DMS114 treated with DMSO at 0.1 percent for 48 hours (cell line): ENCODE results near the gene TP53TG3E.
"Not testable (repeated sequence)": the region's sequence is repeated elsewhere in the genome, so short reads cannot be mapped to it uniquely, and the experiment has no call there.

Experiments
- DNase-seq: peaks from one replicate; lab custom pipeline; 2025; ENCODE audit not compliant: unreplicated experiment; lab: John Stamatoyannopoulos, UW

The TP53TG3E gene, protein sequence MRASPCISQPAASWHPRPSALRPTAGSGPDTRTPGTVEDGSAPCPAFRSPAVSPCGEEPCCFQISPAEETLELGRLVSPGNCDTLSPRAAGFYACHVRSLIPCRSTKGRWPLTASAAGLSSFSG

GRCh38 chr16:33304006-33304405, at the start of gene TP53TG3E:
Gene TP53TG3E, plus strand, starts transcription at chr16:33304306. Its CDS starts 68 bp downstream, at chr16:33304374.
- DNase-seq: not testable (repeated sequence)

DNA sequence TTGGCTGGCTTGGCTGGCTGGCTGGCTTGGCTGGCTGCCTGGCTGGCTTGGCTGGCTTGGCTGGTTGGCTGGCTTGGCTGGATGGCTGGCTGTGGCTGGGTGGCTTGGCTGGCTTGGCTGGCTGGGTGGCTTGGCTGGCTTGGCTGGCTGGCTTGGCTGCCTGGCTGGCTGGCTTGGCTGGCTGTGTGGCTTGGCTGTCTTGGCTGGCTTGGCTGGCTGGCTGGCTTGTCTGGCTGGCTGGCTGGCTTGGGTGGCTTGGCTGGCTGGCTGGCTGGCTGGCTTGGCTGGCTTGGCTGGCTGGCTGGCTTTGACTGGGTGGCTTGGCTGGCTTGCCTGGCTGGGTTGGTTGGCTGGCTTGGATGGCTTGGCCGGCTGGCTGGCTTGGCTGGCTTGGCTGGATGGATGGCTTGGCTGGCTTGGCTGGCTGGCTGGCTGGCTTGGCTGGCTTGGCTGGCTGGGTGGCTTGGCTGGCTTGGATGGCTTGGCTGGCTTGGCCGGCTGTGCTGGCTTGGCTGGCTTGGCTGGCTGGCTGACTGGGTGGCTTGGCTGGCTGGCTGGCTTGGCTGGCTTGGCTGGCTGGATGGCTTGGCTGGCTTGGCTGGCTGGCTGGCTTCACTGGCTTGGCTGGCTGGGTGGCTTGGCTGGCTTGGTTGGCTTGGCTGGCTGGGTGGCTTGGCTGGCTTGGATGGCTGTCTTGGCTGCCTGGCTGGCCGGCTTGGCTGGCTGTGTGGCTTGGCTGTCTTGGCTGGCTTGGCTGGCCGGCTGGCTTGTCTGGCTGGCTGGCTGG, 32.3 kb downstream of the TP53TG3E start:
- DNase-seq: not testable (repeated sequence)

DNA sequence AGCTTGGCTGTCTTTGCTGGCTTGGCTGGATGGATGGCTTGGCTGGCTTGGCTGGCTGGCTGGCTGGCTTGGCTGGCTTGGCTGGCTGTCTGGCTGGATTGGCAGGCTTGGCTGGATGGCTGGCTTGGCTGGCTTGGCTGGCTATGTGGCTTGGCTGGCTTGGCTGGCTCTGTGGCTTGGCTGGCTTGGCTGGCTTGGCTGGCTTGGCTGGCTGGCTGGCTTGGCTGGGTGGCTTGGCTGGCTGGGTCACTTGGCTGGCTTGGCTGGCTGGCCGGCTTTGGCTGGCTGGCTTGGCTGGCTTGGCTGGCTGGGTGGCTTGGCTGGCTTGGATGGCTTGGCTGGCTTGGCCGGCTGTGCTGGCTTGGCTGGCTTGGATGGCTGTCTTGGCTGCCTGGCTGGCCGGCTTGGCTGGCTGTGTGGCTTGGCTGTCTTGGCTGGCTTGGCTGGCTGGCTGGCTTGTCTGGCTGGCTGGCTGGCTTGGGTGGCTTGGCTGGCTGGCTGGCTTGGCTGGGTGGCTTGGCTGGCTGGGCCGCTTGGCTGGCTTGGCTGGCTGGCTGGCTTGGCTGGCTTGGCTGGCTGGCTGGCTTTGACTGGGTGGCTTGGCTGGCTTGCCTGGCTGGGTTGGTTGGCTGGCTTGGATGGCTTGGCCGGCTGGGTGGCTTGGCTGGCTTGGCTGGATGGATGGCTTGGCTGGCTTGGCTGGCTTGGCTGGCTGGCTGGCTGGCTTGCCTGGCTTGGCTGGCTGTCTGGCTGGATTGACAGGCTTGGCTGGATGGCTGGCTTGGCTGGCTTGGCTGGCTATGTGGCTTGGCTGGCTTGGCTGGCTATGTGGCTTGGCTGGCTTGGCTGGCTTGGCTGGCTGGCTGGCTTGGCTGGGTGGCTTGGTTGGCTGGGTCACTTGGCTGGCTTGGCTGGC, 33.8 kb downstream of the TP53TG3E start:
- DNase-seq: not testable (repeated sequence)

DNA sequence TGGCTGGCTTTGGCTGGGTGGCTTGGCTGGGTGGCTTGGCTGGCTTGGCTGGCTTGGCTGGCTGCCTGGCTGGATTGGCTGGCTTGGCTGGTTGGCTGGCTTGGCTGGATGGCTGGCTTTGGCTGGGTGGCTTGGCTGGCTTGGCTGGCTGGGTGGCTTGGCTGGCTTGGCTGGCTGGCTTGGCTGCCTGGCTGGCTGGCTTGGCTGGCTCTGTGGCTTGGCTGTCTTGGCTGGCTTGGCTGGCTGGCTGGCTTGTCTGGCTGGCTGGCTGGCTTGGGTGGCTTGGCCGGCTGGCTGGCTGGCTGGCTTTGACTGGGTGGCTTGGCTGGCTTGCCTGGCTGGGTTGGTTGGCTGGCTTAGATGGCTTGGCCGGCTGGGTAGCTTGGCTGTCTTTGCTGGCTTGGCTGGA, 34.4 kb downstream of the TP53TG3E start:
- DNase-seq: not testable (repeated sequence)

DNA sequence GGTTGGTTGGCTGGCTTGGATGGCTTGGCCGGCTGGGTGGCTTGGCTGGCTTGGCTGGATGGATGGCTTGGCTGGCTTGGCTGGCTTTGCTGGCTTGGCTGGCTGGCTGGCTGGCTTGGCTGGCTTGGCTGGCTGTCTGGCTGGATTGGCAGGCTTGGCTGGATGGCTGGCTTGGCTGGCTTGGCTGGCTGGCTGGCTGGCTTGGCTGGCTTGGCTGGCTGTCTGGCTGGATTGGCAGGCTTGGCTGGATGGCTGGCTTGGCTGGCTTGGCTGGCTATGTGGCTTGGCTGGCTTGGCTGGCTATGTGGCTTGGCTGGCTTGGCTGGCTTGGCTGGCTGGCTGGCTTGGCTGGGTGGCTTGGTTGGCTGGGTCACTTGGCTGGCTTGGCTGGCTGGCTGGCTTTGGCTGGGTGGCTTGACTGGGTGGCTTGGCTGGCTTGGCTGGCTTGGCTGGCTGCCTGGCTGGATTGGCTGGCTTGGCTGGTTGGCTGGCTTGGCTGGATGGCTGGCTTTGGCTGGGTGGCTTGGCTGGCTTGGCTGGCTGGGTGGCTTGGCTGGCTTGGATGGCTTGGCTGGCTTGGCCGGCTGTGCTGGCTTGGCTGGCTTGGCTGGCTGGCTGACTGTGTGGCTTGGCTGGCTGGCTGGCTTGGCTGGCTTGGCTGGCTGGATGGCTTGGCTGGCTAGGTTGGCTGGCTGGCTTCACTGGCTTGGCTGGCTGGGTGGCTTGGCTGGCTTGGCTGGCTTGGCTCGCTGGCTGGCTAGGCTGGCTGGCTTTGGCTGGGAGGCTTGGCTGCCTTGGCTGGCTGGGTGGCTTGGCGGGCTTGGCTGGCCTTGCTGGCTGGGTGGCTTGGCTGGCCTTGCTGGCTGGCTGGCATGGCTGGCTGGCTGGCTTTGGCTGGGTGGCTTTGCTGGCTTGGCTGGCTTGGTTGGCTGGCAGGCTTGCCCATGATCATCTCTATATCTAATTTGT, 35.3 kb downstream of the TP53TG3E start:
- not testable (repeated sequence) for DNase-seq
